Body of pancreas (tissue), 4 donors: ENCODE measurements around the gene TMEM31.

Source experiments
- POLR2A ChIP-seq, 3 donors: fragments of 450-650 bp; IDR thresholded peaks; one replicate each; pipeline ENCODE4 v1.6.1; 2016; ENCODE audit warnings: antibody characterized with exemption in 3 of 3, mild to moderate bottlenecking in 2 of 3
- TF ChIP-seq, protein P1 (sequence below), 7 experiments: fragments of 450-650 bp in 4 of 7; fragments of 200-600 bp in 3 of 7; sonication (generic) in 3 of 7; IDR thresholded peaks; one replicate each; pipeline ENCODE4 v1.5.1; 2016 to 2019; ENCODE audit warnings: antibody characterized with exemption in 7 of 7

DNA sequence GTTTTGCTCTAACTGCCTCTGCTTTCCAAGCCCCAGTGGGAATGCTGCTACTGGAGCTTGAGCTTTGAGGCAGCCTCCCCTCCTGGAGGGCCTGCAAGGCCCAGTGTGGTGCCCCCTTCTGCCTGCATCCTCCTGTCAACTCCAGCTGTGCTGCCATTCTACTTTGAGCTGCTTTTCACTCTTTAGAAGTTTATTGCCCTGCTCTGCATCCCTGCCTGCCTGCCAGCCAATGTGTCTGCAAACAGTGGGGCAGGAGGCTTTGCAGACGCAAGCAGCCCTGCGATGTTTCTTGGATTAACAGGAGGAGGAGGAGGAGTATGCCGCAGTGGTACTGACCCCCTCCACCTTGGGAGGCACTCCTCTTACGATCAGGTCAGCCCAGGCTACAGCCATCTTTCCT, 16.4 kb downstream of the TMEM31 start:
- TF ChIP-seq, protein P1, sequence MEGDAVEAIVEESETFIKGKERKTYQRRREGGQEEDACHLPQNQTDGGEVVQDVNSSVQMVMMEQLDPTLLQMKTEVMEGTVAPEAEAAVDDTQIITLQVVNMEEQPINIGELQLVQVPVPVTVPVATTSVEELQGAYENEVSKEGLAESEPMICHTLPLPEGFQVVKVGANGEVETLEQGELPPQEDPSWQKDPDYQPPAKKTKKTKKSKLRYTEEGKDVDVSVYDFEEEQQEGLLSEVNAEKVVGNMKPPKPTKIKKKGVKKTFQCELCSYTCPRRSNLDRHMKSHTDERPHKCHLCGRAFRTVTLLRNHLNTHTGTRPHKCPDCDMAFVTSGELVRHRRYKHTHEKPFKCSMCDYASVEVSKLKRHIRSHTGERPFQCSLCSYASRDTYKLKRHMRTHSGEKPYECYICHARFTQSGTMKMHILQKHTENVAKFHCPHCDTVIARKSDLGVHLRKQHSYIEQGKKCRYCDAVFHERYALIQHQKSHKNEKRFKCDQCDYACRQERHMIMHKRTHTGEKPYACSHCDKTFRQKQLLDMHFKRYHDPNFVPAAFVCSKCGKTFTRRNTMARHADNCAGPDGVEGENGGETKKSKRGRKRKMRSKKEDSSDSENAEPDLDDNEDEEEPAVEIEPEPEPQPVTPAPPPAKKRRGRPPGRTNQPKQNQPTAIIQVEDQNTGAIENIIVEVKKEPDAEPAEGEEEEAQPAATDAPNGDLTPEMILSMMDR (IDR thresholded peaks at IDR 0.05), result no peak
- TF ChIP-seq POLR2A (IDR thresholded peaks at IDR 0.05), result no peak
